HG03097 (cell line): ENCODE data around the gene GRAMD4.

Source experiments
- ATAC-seq: cut with Tn5 transposase; IDR thresholded peaks from one replicate; pipeline ENCODE4 v1.9.1; 2021; ENCODE audit not compliant: unreplicated experiment, low FRiP score

GRAMD4 gene

DNA sequence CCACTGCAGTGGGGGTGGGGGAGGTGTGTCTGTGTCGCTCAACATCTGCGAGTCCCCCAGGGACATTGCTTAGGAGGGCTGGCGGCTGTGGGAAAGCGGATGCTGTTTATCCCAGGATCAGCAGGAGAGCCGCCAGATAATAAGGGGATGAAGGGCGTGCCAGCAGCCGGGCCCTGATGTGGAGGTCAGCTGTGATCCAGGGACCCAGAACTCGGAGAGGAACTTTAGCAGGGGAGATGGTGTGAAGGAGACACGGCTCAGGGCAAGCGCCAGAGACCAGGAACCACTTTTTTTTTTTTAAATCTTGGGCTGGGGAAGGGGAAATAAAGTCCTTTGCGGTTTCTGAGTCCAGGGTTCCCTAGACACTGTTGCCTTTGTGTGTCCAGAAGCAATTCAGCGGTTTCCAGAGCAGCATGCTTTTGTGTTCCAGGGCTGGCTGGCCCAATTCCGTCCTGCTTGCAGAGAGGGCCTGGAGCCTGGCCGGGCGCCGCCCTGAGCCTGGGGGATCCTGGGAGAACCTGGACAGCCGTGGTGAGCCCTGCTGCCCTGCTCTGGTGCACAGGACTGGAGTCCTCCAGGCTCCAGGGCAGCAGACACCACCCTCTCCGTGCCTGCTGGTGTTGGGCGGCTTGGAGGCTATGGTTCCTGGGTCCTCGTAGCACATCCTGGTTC, at the start of gene GRAMD4:
TSS of gene GRAMD4 (plus strand) at position 557 of the 672 bp plus-strand sequence. CDS start 6,414 bp downstream, outside the sequence.
- ATAC-seq, result no peak

DNA sequence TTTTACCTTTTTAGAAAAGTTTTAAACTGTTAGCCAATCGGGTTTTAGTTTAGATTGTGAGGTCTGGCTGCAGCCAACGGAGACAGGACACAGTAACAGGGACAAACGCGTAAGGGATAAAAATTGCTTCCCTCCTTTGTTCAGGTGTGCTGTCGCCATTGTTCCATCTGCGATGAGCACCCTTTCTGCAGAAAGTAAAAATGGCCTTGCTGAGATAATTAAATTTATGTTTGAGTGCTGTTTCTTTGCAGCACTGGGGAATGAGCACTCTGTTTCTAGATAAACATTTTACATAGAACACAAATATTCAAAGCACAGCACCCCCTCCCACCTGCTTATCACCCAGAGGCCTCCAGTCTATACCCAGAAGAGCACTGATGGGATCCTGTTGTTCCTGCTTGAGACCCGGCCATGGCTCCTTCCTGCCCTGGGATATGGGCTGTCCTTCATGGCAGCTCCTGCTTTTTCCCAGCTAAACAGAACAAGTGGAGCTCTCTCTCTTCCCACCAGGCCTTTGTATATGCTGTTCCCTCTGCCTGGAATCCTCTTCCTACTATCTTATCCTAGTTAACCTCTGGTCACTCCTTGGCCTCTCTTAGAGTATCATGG, 48.4 kb upstream of the GRAMD4 start:
- no peak for ATAC-seq

DNA sequence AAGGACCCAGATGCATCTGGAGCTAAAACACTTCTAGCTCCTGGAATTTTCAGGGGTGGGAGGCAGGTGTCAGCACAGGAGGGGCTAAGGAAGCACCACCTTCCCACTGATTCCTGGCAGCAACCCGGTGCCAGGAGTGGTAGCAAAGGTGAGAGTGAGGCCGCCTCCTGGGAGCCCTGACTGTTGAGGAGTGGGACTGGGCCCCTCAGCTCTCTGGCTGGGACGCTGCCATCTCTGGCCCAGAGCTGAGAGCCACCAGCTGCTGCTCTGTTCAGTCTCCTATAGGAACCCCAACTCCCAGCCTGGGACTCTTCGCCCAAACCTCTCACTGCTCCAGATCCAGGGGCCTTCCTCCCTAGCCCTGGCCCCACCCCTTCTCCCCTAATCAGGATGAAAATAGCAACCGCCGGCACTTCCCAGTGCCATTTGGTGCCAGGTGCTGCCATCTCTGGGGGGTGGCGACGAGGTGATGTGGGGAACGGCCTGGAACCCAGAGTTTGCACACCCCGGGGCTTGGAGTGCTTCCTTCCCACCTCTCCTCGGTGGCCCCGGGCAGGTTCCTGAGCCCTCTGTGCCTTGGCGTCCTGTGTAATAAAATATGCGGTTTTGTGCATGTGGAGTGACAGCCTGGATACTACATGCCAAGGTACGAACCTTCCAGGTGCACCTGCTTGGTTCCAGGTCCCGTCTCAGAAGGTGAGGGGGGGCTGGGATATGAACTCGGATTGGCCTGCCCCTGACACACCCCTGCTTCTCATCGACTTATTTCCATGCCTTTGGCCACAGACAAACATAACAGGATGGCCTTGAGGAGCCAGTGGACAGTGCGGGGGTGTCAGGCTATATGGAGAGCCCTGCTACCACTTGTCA, 47.0 kb upstream of the GRAMD4 start:
- no peak for ATAC-seq

DNA sequence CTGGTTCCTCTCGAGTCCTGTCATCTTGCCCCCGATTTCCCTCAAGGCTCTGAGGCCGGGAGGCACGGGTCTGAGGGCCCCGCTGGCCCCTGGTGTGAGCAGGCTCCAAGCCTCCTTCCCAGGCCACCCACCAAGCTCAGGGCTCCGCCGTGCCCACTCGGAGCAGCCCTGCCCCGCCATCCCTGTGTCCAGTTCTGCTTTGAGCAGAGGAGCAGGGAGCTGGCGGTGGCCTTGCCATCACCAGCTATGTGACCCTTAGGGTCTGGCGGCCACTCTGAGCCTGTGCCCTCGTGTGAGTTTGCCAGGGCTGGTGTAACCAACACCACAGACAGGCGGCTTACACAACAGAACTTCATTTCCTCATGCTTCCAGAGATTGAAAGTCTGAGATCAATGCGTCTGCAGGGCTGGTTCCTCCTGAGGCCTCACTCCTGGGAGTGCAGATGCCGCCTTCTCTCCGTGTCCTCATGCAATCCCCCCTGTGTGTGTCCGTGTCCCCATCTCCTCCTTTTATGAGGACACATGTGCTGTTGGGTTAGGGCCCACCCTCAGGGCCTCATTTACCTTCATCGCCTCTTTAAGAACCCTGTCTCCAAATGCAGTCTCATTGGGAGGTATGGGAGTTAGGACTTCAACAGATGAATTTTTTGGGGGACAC, 46.3 kb upstream of the GRAMD4 start:
- no peak for ATAC-seq

- ATAC-seq, result no peak
Observed at GRCh38 chr22:46574438-46574992, 45.7 kb upstream of the GRAMD4 start.

DNA sequence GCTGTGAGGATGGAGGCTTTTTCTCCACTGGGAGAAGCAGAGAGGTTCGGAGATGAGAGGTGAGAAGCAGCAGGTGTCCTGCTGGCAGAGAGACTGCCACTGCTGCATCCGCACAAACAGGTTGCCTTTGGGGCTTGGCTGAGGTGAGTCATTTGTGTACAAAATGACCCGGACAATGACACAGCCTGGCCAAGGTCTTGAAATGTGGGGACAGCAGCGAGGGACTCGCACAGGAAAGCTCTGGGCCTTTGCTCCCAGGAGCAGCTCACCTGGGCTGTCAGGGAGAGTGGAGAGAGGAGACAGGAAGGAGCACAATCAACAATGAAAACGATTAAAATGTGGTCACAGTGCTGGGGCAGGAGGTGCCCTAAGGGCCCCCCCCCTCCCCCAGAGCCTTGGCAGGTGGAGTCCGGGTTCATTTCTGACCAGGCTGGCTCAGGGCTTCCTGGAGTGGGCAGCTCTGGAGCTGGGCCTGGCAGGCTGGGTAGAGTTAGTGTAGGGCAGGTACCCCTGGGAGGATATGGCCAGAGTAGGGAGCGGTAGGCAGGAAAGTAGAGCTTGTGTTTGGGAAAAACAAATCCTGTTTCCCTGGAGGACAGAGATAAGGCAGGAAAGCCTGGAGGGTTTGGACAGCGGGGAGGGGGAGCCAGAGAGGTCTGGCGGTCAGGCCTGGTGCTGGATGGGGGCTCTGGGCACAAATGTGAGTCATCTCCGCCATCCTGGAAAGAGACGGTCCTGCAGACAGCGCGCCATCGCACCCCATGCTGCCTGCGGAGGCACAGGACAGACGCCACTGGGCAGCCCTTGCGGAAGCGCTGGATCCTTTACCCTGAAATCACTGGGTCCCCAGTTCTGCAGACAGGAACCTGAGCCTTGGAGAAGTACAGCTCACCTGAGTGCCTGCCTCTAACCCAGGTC, 44.9 kb upstream of the GRAMD4 start:
- ATAC-seq, result no peak

DNA sequence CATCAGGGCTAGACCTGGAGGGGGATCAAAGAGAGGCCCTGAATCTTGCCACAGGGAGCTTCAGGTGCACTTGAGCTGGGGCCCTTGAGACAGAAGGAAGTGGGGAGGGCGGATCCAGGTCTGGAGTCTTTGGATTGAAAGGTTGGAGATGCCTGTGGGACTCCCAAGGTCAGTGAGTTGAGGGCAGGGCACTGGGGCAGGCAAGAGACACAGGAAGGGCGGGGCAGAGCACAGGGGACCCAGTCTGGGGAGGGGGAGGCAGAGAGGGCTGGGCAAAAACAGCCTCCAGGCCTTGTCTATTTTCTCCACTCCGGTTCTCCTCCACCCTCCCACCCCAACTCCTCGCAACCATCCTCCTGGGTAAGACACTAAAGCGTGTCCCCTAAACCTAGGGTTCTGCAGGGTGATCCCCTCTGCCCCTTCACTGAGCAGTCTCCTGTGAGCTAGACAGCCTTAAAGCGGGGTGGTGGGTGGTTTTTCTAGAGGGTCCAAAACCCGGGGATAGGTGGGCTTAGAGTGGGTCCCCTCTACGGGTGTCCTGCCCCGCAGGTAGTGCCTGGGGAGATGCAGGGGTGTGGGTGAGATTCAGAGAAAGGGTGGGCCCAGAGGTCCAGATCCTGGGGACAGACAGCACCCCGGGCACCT, 44.2 kb upstream of the GRAMD4 start:
- no peak for ATAC-seq

DNA sequence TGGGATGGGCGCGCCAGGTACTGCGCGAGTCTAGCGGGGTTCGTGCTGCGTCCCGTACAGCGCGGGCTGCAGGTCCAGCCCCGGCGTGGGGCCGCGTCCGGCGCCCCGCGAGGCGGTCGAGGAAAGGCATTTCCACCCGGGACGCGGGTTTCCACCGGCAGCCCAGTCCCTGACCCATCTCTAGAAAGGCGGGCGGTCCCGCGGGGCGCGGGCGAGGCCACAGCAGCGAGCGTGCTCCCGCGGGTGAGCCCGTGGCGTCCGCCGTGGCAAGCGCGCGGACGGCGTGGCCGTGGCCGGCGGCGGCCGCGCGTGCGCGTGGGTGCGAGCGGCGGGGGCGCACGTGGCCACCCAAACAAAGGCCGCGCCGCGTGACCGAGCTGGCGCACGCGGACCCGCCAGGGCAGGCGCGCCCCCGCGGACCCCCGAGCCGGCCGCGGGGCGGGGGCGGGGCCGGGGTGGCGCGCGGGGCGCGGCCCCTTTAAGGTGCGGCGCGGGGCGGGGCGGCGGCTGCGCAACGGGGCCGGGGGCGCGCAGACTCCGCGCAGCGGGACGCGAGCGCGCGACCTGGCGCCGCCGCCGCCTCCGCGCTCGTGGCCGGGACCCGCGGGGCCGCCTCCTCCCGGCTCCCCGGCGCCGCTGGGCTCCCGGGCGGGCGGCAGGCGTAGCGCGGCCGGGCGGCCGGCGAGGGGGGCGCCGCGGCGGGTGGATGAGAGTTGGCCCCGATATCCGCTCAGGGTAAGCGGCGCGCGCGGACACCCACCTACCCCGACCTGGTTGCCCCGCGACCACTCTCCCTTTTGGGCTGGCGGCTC, 43.4 kb upstream of the GRAMD4 start:
- ATAC-seq, result no peak

DNA sequence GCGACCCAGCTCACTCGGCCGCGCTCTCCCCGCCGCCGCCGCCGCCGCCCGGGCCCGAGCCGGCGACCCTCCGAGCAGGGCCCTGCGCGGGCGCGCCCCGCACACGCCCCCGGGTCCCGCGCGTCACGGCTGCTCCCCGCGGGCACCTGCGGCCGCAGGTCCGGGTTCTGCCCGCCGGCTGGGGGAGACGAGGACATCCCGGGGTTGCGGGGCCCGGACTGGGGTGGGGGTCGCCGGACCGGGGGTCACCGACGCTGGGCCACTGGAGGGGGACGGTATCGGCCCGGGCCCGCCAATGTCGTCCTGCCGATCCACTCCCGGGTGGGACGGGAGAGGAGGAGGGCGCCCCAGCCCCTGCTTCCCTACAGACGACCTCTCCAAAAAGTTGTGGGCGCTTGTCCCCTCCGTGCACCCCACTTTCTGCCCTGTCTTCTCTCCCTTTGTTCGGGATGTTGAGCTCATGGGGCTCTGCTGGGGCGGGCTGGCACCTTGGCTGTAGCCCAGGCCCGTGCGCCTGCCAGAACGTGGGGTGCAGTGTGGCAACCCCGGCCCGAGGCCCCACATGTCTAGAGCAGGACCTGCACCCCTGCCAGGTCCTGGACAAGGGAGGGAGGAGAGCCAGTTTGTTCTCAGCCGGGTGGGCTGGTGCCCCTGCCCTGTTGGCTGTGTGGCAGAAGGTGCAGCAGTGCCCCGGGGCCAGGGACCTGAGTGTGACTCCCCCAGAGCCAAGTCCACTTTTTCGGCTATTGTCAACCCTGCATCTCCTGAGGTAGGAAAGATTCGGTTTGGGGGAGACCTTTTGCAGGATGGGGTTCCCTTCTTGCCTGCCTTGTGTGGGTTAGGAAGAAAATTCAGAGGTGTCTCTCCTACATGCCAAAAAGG, 42.6 kb upstream of the GRAMD4 start:
- ATAC-seq, result no peak

- ATAC-seq, result no peak
Observed at GRCh38 chr22:46578251-46578823, 41.8 kb upstream of the GRAMD4 start.

GRCh38 chr22:46578824-46579561, 41.2 kb upstream of the GRAMD4 start:
- ATAC-seq, result no peak

DNA sequence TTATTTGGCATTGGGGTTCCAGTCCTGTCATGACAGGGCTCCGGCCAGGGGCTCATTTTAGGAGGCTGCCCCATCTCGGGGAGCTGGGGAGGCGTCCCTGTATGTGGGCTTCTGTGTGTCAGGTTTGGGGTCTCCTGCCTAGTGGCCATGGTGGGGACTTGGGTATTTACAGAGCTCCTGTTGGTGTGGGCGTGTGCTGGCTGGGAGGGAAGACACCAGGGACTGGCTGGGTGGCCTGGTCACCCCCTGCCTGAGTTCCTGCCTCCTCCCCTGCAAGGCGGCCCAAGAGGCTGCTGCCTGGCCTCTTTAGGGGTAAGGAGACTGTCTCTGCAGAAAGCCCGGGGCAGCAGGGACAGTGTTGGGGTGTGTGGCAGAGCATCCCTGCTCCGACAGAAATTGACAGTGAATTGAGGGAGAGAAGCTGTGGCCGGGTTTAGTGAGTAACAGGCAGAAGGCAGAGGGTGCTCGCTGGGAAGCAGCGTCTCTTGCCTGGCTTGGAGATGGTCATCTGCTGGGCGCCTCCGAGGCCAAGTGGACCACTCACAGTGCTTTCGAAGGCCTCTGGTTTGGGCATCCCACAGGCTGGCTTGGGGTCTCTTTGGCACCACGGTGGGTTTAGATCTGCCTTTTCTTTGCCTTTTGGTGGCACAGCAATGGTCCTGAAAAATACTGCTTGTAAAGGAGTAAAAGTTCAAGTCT, 40.3 kb upstream of the GRAMD4 start:
- no peak for ATAC-seq

GRCh38 chr22:46580940-46581537, 39.1 kb upstream of the GRAMD4 start:
- no peak for ATAC-seq

- ATAC-seq, result no peak
Observed at GRCh38 chr22:46581538-46582244, 38.5 kb upstream of the GRAMD4 start.
